HUES64 (cell line): ENCODE data around the gene CSF1R.
"Not testable (repeated sequence)": the region's sequence is repeated elsewhere in the genome, so short reads cannot be mapped to it uniquely, and the experiment has no call there.

Experiments
- H3K27ac ChIP-seq: 2 replicates; pipeline ENCODE4 v1.7.0; 2013; ENCODE audit warnings: low read depth, low read length, inconsistent platforms
- H3K27me3 ChIP-seq: 2 replicates; pipeline ENCODE4 v1.6.1; 2013; ENCODE audit warnings: mild to moderate bottlenecking, low read length; ENCODE audit not compliant: insufficient read depth
- H3K36me3 ChIP-seq: 2 replicates; pipeline ENCODE4 v1.6.1; 2013; ENCODE audit warnings: mild to moderate bottlenecking, low read length; ENCODE audit not compliant: insufficient read depth
- H3K4me1 ChIP-seq: 2 replicates; pipeline ENCODE4 v1.6.1; 2013; ENCODE audit warnings: mild to moderate bottlenecking, low read length, moderate library complexity; ENCODE audit not compliant: insufficient read depth
- H3K4me3 ChIP-seq: 2 replicates; pipeline ENCODE4 v1.5.1; 2013; ENCODE audit warnings: mild to moderate bottlenecking, low read length, moderate library complexity
- H3K9ac ChIP-seq: 2 replicates; pipeline ENCODE4 v1.6.1; 2013; ENCODE audit warnings: mild to moderate bottlenecking, low read depth, low read length
- H3K9me3 ChIP-seq: 2 replicates; pipeline ENCODE4 v1.6.1; 2013; ENCODE audit warnings: low read depth, low read length; ENCODE audit not compliant: insufficient read depth
- WGBS: fragments of 150-250, 120-280 bp; methylation state at CpG from one replicate; pipeline ENCODE4 v1.1.7; 2013; ENCODE audit warnings: missing lambda C conversion rate; 5-methylcytosine and 5-hydroxymethylcytosine counted together

The CSF1R gene

DNA sequence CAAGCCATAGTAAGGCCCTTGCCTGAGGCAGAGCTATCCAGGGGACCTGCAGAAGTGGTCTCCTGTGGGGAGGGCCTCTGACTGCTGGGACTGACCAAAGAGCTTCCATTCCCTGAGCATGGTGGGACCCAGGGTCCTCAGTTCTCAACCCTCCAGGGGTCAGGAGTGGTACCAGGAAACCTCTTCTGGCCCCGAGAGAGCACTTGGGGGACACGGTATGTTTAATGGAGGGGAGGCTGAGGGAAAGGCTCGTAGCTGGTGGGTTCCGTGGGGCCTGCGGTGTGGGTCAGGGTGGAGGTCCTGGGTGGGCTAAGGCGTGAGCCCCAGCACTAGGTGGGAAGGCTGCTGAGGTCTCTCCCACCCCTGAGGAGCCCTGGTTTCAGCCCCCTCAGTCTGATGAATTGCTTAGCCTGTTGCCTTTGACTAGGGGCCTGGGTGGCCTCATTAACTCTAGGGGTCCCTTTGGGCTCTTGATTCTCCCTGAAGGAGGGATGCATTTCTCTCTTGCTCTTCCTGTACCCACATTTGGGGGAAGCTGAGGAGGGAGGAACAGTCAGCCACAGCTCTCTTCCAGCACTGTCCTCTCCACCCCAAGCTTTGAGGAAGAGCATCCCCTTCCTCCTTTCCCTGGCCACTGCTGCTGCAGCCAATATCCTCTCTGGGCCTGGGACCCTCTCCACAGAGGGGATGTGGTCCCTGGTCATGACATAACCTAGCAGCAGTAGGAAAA lies 34.0 kb downstream of the CSF1R start:
- no peak overlapping the region for H3K9ac ChIP-seq
- no peaks in the 10 kb centered on the region for H3K9me3 ChIP-seq
- peaks cover under 1% of the 10 kb centered on the region; the same call in 1 of the 2 replicates for H3K4me1 ChIP-seq
- H3K27me3 ChIP-seq = no peaks in the 10 kb centered on the region
- H3K27ac ChIP-seq = no peak overlapping the region
- WGBS = 86% methylated on average over 5 of the region's 6 CpGs
- H3K4me3 ChIP-seq = no peak overlapping the region
- H3K36me3 ChIP-seq = peaks cover 77% of the 10 kb centered on the region

DNA sequence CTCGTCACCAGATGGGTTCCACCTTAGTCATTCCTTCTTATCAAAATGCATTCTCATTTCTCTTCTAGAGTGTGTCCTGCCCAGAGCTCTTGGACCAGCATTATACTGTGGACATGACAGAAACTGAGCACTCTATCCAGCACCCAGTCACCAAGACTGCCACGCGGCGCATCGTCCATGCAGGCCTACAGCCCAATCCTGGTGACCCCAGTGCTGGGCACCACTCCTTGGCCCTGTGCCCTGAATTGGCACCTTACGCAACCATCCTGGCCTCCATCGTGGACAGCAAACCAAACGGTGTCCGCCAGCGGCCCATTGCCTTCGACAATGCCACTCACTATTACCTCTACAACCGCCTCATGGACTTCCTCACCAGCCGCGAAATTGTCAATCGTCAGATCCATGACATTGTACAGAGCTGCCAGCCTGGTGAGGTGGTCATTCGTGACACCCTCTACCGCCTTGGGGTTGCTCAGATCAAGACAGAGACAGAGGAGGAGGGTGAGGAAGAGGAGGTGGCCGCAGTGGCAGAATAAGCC lies 34.6 kb downstream of the CSF1R start:
- H3K27ac ChIP-seq = no peak overlapping the region
- WGBS = 92% methylated on average over 18 of the region's 18 CpGs
- H3K4me1 ChIP-seq = no peaks in the 10 kb centered on the region
- no peak overlapping the region for H3K4me3 ChIP-seq
- H3K27me3 ChIP-seq = no peaks in the 10 kb centered on the region
- no peak overlapping the region for H3K9ac ChIP-seq
- H3K36me3 ChIP-seq = peaks cover 84% of the 10 kb centered on the region
- H3K9me3 ChIP-seq = no peaks in the 10 kb centered on the region

DNA sequence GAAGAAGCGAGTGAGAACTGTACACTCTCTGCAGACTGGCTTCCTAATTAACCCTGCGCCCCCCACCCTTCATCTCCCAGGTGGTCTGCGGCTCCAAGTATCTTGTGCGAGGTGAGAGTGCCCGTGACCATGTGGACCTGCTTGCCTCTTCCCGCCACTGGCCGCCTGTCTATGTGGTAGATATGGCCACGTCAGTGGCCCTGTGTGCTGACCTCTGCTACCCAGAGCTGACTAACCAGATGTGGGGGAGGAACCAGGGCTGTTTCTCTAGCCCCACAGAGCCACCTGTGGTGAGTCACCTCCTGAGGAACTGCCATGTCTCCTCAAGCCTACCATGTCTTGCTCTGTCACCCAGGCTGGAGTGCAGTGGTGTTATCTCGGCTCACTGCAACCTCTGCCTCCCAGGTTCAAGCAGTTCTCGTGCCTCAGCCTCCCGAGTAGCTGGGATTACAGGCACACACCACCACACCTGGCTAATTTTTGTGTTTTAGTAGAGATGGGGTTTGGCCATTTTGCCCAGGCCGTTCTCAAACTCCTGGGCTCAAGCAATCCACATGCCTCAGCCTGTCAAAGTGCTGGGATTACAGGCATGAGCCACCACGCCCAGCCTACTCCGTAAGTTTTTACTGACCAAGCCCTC lies 36.1 kb downstream of the CSF1R start:
- H3K36me3 ChIP-seq = peaks cover 93% of the 10 kb centered on the region
- WGBS = 95% methylated on average over 14 of the region's 14 CpGs
- not testable (repeated sequence) for H3K9ac ChIP-seq, H3K27ac ChIP-seq, H3K4me1 ChIP-seq, H3K9me3 ChIP-seq, H3K4me3 ChIP-seq, H3K27me3 ChIP-seq

DNA sequence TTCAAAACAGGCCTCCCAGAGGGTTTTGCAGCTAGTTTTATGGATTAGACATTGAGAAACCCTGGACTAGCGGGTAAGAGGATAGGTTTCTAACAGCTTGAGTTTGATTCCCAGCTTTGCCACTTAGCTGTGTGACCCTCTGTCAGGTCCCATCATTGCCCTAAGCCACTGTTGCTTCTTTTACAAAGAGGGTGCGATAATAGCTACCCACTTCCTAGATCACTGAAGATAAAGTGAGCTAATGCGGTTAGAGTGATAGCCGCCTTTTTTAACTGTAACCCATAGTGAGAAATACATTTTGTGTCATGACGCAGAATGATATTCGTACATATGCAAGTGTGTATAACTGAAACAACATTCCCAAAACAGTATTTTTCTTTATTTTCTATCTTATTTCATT lies 40.3 kb downstream of the CSF1R start:
- no peaks in the 10 kb centered on the region for H3K27me3 ChIP-seq
- peaks cover 96% of the 10 kb centered on the region for H3K36me3 ChIP-seq

DNA sequence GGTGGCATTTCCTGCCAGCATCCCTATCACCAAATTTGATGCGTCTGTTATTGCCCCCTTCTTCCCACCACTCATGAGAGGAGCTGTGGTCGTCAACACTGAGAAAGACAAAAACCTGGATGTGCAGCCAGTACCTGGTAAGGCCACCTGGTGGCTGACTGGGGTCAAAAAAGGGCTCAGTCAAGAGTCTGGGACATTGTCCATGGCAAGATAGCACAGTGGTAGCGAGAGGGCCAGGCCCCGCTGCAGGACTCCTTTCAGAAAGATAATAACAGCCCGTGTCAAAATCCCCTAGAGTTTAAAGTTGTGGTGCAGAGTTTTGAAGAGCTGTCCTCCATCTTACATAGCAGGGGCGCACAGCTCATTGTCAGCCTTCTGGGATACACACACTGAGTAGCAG lies 40.8 kb downstream of the CSF1R start:
- Histone ChIP-seq H3K4me1 (no peaks in the 10 kb centered on the region), H3K9ac (no peak overlapping the region), H3K9me3 (no peaks in the 10 kb centered on the region), H3K4me3 (no peak overlapping the region), H3K36me3 (peaks cover 96% of the 10 kb centered on the region), H3K27me3 (no peaks in the 10 kb centered on the region), H3K27ac (no peak overlapping the region)
- WGBS = 89% methylated on average over 6 of the region's 6 CpGs

More for the DNA sequence above, 40.3 kb downstream of the CSF1R start:
- Histone ChIP-seq H3K4me3 (no peak overlapping the region), H3K9me3 (no peaks in the 10 kb centered on the region), H3K27ac (no peak overlapping the region), H3K9ac (no peak overlapping the region), H3K4me1 (no peaks in the 10 kb centered on the region)
- WGBS = 98% methylated on average over 6 of the region's 6 CpGs

DNA sequence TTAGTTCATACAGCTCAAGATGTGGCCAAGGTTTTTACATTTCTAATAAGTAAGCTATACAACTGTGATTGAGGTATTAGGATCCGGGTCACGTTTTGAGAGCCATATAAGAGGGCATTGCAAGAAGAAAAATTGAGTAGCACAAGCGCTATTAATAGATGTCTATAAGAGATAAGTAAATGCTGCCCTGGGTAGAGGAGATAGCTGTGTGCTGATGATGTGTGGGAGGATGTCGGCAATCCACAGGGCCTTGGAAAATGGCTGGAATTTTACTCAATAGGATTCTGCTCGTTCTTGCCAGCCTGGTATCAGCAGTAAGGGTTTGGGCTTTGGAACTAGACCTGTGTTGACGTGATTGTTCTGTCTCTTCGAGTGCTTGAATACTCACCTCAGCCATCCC lies 41.6 kb downstream of the CSF1R start:
- no peaks in the 10 kb centered on the region for H3K4me1 ChIP-seq
- H3K27ac ChIP-seq = no peak overlapping the region
- no peaks in the 10 kb centered on the region for H3K9me3 ChIP-seq
- WGBS = 89% methylated on average over 7 of the region's 7 CpGs
- no peak overlapping the region for H3K9ac ChIP-seq
- H3K27me3 ChIP-seq = no peaks in the 10 kb centered on the region
- H3K36me3 ChIP-seq = peaks cover 96% of the 10 kb centered on the region
- no peak overlapping the region for H3K4me3 ChIP-seq

DNA sequence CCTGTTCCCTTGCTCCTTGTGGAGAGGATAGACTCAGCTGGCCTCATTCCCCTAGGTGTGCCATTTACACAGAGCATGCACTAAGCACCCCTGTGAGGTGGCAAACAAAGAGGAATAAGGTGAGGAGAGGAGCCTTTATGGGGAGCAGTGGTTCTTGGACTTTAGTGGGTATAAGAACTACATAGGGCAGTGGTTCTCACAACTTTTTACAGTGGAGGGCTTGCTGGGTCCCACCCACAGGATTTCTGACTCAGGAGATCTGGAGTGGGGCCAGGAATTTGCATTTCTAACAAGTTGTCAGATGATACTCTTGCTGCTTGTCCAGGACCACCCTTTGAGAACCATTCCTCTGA lies 42.0 kb downstream of the CSF1R start:
- Histone ChIP-seq H3K27ac (no peak overlapping the region), H3K36me3 (peaks cover 96% of the 10 kb centered on the region), H3K4me1 (no peaks in the 10 kb centered on the region), H3K9ac (no peak overlapping the region), H3K4me3 (no peak overlapping the region), H3K27me3 (no peaks in the 10 kb centered on the region), H3K9me3 (no peaks in the 10 kb centered on the region)

DNA sequence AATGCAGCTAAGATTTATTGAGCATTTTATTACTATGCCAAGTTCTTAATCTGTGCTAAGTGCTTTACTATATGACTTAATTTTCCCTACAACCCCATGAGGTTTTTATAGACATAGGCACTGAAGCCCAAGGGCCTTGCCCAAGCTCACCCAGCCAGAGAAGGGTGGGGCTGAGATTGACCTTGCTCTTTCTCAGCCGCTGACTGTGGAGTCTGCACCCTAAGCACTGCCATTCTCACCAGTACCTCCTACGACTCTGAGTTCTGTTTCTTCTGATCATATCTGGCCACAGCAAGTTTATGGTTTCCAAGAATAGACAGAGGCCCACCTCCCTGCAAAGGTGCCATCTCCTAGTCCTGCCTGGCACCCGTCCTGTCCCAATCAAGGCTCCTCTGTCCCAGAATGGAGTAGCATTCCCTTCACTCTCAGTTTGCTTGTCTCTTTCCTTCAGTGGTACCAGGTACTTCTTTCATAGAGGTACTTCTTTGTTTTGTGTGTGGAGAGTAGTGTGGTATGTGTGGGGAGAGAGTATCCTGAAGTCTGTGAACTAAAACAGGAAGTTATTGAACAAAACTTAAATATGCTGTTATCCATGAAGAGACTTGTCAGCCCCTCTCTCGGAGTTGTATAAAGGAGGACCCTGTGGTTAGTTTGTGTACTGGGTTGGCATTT lies 42.6 kb downstream of the CSF1R start:
- Histone ChIP-seq H3K9me3 (no peaks in the 10 kb centered on the region), H3K4me3 (no peak overlapping the region), H3K4me1 (no peaks in the 10 kb centered on the region), H3K27ac (no peak overlapping the region), H3K27me3 (no peaks in the 10 kb centered on the region), H3K9ac (no peak overlapping the region), H3K36me3 (peaks cover 96% of the 10 kb centered on the region)
- 88% methylated on average over 4 of the region's 4 CpGs for WGBS

DNA sequence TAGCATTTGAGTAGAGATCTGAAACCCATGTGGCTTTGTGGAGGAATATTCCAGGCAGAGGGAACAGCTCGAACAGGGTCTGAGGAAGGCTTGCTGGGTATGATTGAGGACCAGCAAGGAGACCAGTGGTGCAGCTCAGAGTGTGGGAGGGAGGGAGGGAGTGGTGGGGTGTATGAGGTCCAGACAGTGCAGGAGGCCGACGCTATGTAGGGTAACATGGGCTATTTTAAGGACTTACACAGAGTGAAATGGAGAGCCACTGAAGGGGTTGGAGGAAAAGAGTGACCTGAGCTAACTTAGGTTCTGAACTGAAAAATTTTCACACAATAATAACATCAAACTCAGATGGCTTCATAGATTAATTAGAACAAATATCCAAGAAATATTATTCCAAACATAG lies 43.9 kb downstream of the CSF1R start:
- Histone ChIP-seq H3K4me3 (no peak overlapping the region), H3K27ac (no peak overlapping the region), H3K27me3 (no peaks in the 10 kb centered on the region), H3K9ac (no peak overlapping the region), H3K9me3 (no peaks in the 10 kb centered on the region), H3K36me3 (peaks cover 96% of the 10 kb centered on the region), H3K4me1 (no peaks in the 10 kb centered on the region)
- 95% methylated on average over 3 of the region's 3 CpGs for WGBS

DNA sequence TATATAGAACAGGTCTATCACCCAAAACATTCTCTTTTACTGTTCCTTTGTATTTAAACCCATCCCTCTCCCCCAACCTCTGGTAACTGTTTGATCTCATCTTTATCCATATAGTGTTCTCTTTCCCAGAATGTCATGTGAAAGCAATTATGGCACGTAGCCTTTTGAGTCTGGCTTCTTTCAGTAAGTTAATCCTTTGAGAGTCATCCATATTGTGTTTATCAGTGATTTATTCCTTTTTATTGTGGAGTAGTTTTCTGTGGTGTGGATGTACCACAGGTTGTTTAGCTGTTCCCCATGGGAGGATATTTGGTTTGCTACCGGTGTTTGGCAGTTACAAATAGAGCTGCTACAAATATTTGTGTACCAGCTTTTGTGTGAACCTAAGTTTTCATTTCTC lies 47.8 kb downstream of the CSF1R start:
- no peak overlapping the region for H3K4me3 ChIP-seq
- no peak overlapping the region for H3K9ac ChIP-seq
- H3K4me1 ChIP-seq = no peaks in the 10 kb centered on the region
- H3K9me3 ChIP-seq = no peaks in the 10 kb centered on the region
- no peak overlapping the region for H3K27ac ChIP-seq
- peaks cover 100% of the 10 kb centered on the region for H3K36me3 ChIP-seq
- H3K27me3 ChIP-seq = no peaks in the 10 kb centered on the region
- 96% methylated on average over 2 of the region's 2 CpGs for WGBS

DNA sequence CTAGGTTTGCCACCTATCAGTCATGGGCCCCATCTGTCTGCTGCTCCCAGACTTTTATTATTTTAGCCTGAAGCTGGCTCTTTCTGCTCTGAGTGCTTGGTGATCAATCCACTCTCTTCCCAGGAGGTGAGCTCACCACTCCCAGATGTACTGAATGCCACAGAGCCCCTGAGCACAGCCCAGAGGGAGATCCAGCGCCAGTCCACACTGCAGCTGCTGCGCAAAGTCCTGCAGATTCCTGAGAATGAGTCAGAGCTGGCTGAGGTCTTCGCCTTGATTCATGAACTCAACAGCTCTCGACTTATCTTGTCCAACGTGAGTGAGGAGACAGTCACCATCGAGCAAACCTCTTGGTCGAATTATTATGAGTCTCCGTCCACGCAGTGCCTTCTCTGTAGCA lies 49.8 kb downstream of the CSF1R start:
- Histone ChIP-seq H3K4me1 (no peaks in the 10 kb centered on the region), H3K9me3 (no peaks in the 10 kb centered on the region), H3K36me3 (peaks cover 100% of the 10 kb centered on the region), H3K4me3 (no peak overlapping the region), H3K27me3 (no peaks in the 10 kb centered on the region), H3K27ac (no peak overlapping the region), H3K9ac (no peak overlapping the region)
- 94% methylated on average over 9 of the region's 9 CpGs for WGBS
